Osteocyte (in vitro differentiated cells): Measurements from ENCODE around the gene WNK2. TPM values are rescaled to one million over a fixed set of nuclear protein-coding genes. Genes with fewer than 3 reads are reported as not detected.

Source experiments
- DNase-seq: peaks from one replicate; pipeline ENCODE4 v3.0.0; 2021; ENCODE audit warnings: mixed read lengths; ENCODE audit not compliant: unreplicated experiment; ENCODE audit errors: extremely low spot score
- H3K27ac Mint-ChIP-seq: one replicate; pipeline ENCODE4 v1.8.0; 2021; ENCODE audit warnings: mild to moderate bottlenecking, mixed read lengths; ENCODE audit not compliant: unreplicated experiment
- H3K27me3 Mint-ChIP-seq: one replicate; pipeline ENCODE4 v1.8.0; 2021; ENCODE audit warnings: mixed read lengths; ENCODE audit not compliant: unreplicated experiment
- H3K36me3 Mint-ChIP-seq: one replicate; pipeline ENCODE4 v1.8.0; 2021; ENCODE audit warnings: mixed read lengths; ENCODE audit not compliant: unreplicated experiment
- H3K4me1 Mint-ChIP-seq: one replicate; pipeline ENCODE4 v1.8.0; 2021; ENCODE audit warnings: mixed read lengths; ENCODE audit not compliant: unreplicated experiment
- H3K4me3 Mint-ChIP-seq: one replicate; pipeline ENCODE4 v1.8.0; 2021; ENCODE audit warnings: mild to moderate bottlenecking, moderate library complexity, mixed read lengths; ENCODE audit not compliant: unreplicated experiment
- H3K9me3 Mint-ChIP-seq: one replicate; pipeline ENCODE4 v1.8.0; 2021; ENCODE audit warnings: mixed read lengths; ENCODE audit not compliant: unreplicated experiment
- total RNA-seq: library from RNA; stranded (reverse); gene quantifications from 2 replicates; pipeline ENCODE4 v1.2.1, GENCODE V29; 2021
- TF ChIP-seq, protein P1 (sequence below): fragments of 200-600 bp; sonication (generic); IDR thresholded peaks from 2 replicates; pipeline ENCODE4 v1.5.0; 2021; ENCODE audit warnings: antibody characterized with exemption, mild to moderate bottlenecking, moderate library complexity

The WNK2 gene
- total RNA-seq, 1 donor from 2014 or later = not detected

DNA sequence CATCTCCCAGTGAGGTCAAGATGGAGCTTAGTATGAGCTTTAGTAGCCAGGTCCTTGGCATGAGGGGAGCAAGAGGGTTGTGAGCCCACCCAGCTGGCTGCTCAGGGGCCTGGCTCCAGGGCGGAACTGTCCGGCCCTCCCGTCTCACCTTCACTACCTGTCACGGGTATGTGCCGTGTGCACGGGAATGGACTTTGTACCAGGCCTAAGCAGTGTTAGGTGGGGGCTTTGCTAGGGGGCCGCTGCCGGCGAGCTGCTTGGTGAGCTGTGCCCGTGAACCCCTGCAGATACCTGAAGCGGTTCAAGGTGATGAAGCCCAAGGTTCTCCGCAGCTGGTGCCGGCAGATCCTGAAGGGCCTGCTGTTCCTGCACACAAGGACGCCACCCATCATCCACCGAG lies 46.7 kb downstream of the WNK2 start:
- H3K36me3 Mint-ChIP-seq = no peaks in the 10 kb centered on the region
- no peaks in the 10 kb centered on the region for H3K9me3 Mint-ChIP-seq
- no peaks in the 10 kb centered on the region for H3K4me1 Mint-ChIP-seq
- no peak overlapping the region for H3K4me3 Mint-ChIP-seq
- peaks cover 2% of the 10 kb centered on the region for H3K27me3 Mint-ChIP-seq
- DNase-seq = no peak
- TF ChIP-seq, protein P1, sequence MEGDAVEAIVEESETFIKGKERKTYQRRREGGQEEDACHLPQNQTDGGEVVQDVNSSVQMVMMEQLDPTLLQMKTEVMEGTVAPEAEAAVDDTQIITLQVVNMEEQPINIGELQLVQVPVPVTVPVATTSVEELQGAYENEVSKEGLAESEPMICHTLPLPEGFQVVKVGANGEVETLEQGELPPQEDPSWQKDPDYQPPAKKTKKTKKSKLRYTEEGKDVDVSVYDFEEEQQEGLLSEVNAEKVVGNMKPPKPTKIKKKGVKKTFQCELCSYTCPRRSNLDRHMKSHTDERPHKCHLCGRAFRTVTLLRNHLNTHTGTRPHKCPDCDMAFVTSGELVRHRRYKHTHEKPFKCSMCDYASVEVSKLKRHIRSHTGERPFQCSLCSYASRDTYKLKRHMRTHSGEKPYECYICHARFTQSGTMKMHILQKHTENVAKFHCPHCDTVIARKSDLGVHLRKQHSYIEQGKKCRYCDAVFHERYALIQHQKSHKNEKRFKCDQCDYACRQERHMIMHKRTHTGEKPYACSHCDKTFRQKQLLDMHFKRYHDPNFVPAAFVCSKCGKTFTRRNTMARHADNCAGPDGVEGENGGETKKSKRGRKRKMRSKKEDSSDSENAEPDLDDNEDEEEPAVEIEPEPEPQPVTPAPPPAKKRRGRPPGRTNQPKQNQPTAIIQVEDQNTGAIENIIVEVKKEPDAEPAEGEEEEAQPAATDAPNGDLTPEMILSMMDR = no peak
- no peak overlapping the region for H3K27ac Mint-ChIP-seq

DNA sequence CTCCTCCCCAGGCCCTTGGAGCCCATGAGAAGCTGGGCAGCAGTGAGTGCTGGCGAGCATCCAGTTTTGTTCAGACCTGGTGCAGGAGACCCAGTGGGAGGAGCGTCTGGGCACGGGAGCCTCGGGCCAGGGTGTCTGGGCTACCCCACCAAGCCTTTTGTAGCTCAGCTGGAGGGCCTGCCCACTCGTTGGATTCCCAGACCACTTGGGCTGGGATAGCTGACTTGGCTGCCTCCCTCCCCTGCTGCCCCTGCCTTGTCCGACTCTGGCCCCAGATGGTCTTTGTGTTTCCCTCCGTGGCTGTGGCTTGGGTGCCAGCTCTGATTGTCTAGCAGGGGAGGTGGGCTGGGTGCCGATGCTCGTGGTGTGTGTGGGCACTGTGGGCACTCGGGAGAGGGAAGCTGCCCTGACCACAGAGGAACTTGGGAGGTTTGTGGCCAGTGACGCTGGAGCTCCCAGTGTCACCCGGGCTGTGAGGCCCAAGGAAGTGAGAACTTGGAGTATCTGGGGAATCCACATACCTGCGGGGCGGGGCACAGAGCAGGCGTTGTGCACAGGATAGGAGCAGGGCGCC lies 47.3 kb downstream of the WNK2 start:
- no peak for DNase-seq
- H3K9me3 Mint-ChIP-seq = no peaks in the 10 kb centered on the region
- no peaks in the 10 kb centered on the region for H3K36me3 Mint-ChIP-seq
- H3K4me1 Mint-ChIP-seq = no peaks in the 10 kb centered on the region
- TF ChIP-seq, protein P1 = no peak
- H3K27ac Mint-ChIP-seq = no peak overlapping the region
- H3K4me3 Mint-ChIP-seq = no peak overlapping the region
- H3K27me3 Mint-ChIP-seq = peaks cover 2% of the 10 kb centered on the region

DNA sequence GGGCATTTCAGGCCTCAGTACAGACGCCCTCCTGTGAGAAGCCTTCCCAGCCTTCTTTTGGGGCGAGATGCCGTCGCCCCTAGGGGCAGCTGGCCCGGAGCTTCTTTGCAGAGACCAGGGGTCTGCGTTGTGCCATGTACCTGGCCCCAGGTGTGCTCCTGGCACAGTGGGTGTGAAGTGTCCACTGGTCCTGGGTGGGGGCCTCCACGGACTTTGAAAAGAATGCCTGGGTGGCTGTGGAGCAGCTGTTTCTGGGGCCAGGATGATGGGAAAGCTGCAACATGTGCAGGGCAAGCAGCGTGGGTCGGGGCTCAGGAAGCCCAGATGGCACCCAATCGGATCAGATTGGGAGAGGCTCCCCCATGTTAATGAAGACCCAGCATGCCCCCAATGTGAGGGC lies 47.8 kb downstream of the WNK2 start:
- Mint-ChIP-seq H3K27ac (no peak overlapping the region), H3K9me3 (no peaks in the 10 kb centered on the region), H3K4me1 (no peaks in the 10 kb centered on the region), H3K36me3 (no peaks in the 10 kb centered on the region), H3K27me3 (peaks cover 2% of the 10 kb centered on the region), H3K4me3 (no peak overlapping the region)
- DNase-seq = no peak
- TF ChIP-seq, protein P1 = no peak

- TF ChIP-seq, protein P1 = no peak
- no peak overlapping the region for H3K4me3 Mint-ChIP-seq
- no peaks in the 10 kb centered on the region for H3K36me3 Mint-ChIP-seq
- H3K27me3 Mint-ChIP-seq = peaks cover 2% of the 10 kb centered on the region
- H3K27ac Mint-ChIP-seq = no peak overlapping the region
- no peak for DNase-seq
- no peaks in the 10 kb centered on the region for H3K4me1 Mint-ChIP-seq
- no peaks in the 10 kb centered on the region for H3K9me3 Mint-ChIP-seq
Observed at GRCh38 chr9:93232388-93232960, 48.5 kb downstream of the WNK2 start.

DNA sequence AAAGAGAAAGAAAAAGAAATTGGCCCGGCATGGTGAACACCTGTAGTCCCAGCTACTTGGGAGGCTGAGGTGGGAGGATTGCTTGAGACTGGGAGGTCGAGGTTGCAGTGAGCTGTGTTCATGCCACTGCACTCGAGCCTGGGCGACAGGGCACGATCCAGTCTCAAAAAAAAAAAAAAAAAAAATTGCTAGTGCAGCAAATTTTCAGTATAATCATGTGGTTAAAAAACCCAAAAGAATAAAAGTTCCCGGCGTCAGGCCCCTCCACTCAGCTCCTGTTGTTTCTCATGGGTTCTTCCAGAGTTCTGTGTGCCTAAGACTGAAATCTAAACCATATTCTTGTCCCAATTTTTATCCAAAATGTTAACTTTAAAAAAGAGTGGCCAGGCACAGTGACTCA lies 49.1 kb downstream of the WNK2 start:
- Mint-ChIP-seq H3K36me3 (no peaks in the 10 kb centered on the region), H3K4me1 (no peaks in the 10 kb centered on the region), H3K27me3 (peaks cover 4% of the 10 kb centered on the region), H3K27ac (no peak overlapping the region), H3K4me3 (no peak overlapping the region), H3K9me3 (no peaks in the 10 kb centered on the region)
- TF ChIP-seq, protein P1 = no peak
- DNase-seq = no peak
